ENCODE measurements around the gene MAGEC3. TPM values are rescaled to one million over a fixed set of nuclear protein-coding genes. Genes with fewer than 3 reads are reported as not detected.

The MAGEC3 gene
- total RNA-seq, 3 donors from 2014 or later = 0.44 TPM; not detected in 2

DNA sequence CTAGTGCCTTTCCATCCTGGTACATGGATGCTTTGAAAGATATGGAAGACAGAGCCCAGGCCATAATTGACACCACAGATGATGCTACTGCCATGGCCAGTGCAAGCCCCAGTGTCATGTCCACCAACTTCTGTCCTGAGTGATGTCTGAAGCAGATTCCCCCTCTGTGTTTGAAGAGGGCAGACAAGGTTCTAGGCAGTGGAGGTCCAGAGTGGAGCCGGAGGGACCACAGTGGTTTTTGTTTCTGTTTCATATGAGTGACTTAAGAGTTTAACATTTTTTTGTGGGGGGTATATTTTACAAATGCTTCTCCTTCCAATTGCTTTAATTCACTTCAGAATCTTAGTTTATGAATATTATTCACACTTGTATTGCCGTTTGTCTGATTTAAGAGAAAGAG, 59.6 kb downstream of the MAGEC3 start:
- H3K4me3 ChIP-seq = no peak overlapping the region
- H3K36me3 ChIP-seq = no peaks in the 10 kb centered on the region
- DNase-seq (ENCODE audit: low spot score in 2 of 2) = no peak
- H3K27me3 ChIP-seq = peaks cover 0 to 16% of the 10 kb centered on the region in 2 donors
- intact Hi-C loops (cut with DNase I; ENCODE audit: low total_unique reads) = no loop called here
- H3K4me1 ChIP-seq = no peaks in the 10 kb centered on the region
- no peaks in the 10 kb centered on the region for H3K9me3 ChIP-seq
- no peak overlapping the region for H3K27ac ChIP-seq
- TF ChIP-seq, protein P1, sequence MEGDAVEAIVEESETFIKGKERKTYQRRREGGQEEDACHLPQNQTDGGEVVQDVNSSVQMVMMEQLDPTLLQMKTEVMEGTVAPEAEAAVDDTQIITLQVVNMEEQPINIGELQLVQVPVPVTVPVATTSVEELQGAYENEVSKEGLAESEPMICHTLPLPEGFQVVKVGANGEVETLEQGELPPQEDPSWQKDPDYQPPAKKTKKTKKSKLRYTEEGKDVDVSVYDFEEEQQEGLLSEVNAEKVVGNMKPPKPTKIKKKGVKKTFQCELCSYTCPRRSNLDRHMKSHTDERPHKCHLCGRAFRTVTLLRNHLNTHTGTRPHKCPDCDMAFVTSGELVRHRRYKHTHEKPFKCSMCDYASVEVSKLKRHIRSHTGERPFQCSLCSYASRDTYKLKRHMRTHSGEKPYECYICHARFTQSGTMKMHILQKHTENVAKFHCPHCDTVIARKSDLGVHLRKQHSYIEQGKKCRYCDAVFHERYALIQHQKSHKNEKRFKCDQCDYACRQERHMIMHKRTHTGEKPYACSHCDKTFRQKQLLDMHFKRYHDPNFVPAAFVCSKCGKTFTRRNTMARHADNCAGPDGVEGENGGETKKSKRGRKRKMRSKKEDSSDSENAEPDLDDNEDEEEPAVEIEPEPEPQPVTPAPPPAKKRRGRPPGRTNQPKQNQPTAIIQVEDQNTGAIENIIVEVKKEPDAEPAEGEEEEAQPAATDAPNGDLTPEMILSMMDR (IDR thresholded peaks at IDR 0.05) = no peak
- TF ChIP-seq POLR2A (IDR thresholded peaks at IDR 0.05) = no peak
- TF ChIP-seq POLR2AphosphoS5 (IDR thresholded peaks at IDR 0.05) = no peak

GRCh38 chrX:141902366-141902765, 64.2 kb downstream of the MAGEC3 start:
- no peaks in the 10 kb centered on the region for H3K4me1 ChIP-seq
- intact Hi-C loops (cut with DNase I; ENCODE audit: low total_unique reads) = no loop called here
- TF ChIP-seq, protein P1 (IDR thresholded peaks at IDR 0.05) = no peak
- no peak for TF ChIP-seq POLR2A (IDR thresholded peaks at IDR 0.05)
- TF ChIP-seq POLR2AphosphoS5 (IDR thresholded peaks at IDR 0.05) = no peak
- no peaks in the 10 kb centered on the region for H3K36me3 ChIP-seq
- no peak for DNase-seq (ENCODE audit: low spot score in 2 of 2)
- H3K4me3 ChIP-seq = no peak overlapping the region
- peaks cover 0 to 44% of the 10 kb centered on the region in 2 donors for H3K27me3 ChIP-seq
- H3K27ac ChIP-seq = no peak overlapping the region
- peaks cover 0 to 9% of the 10 kb centered on the region in 2 donors for H3K9me3 ChIP-seq

GRCh38 chrX:141903400-141904155, 65.5 kb downstream of the MAGEC3 start, which contains the start of gene MAGEC1:
Gene MAGEC1, plus strand, starts transcription at chrX:141903894. Its CDS starts 1,179 bp downstream, at chrX:141905073.
- Histone ChIP-seq H3K4me1 (no peaks in the 10 kb centered on the region), H3K27me3 (peaks cover 0 to 54% of the 10 kb centered on the region in 2 donors), H3K36me3 (no peaks in the 10 kb centered on the region), H3K4me3 (no peak within 1 kb of the TSS), H3K9me3 (peaks cover 0 to 11% of the 10 kb centered on the region in 2 donors), H3K27ac (no peak within 1 kb of the TSS)
- TF ChIP-seq POLR2AphosphoS5 (IDR thresholded peaks at IDR 0.05) = no peak
- intact Hi-C loops (cut with DNase I; ENCODE audit: low total_unique reads) = no loop called here
- DNase-seq (ENCODE audit: low spot score in 2 of 2) = no peak

GRCh38 chrX:141904262-141904661, 66.1 kb downstream of the MAGEC3 start:
- no peak for TF ChIP-seq POLR2AphosphoS5 (IDR thresholded peaks at IDR 0.05)
- no peak for TF ChIP-seq POLR2A (IDR thresholded peaks at IDR 0.05)
- TF ChIP-seq, protein P1 (IDR thresholded peaks at IDR 0.05) = no peak
- Histone ChIP-seq H3K4me3 (no peak overlapping the region), H3K9me3 (peaks cover 0 to 11% of the 10 kb centered on the region in 2 donors), H3K27me3 (peaks cover 0 to 54% of the 10 kb centered on the region in 2 donors), H3K4me1 (no peaks in the 10 kb centered on the region), H3K27ac (no peak overlapping the region), H3K36me3 (no peaks in the 10 kb centered on the region)
- DNase-seq (ENCODE audit: low spot score in 2 of 2) = no peak
- intact Hi-C loops (cut with DNase I; ENCODE audit: low total_unique reads) = no loop called here

DNA sequence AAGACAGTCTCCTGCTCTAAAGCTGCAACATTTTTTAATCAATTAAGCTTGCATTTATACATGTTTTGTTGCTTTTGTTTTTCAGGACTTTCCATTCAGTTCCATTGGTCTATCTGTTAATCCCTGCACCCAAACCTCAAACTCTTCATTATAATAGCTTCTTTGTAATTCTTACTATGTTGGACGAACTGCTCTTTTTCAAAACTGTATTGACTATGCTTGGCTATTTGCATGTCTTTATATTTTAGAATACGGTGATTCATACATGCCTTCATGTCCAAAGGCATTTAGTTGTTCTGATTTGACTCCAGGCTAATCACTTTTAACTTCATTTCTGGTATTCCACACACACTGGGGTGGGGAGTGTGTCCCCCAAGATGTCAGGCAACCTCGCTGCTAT, 79.7 kb downstream of the MAGEC3 start:
- Histone ChIP-seq H3K4me1 (no peaks in the 10 kb centered on the region), H3K9me3 (no peaks in the 10 kb centered on the region), H3K27ac (no peak overlapping the region), H3K36me3 (no peaks in the 10 kb centered on the region), H3K27me3 (peaks cover 0 to 7% of the 10 kb centered on the region in 2 donors), H3K4me3 (no peak overlapping the region)
- intact Hi-C loops (cut with DNase I; ENCODE audit: low total_unique reads) = no loop called here
- TF ChIP-seq, protein P1 (IDR thresholded peaks at IDR 0.05) = no peak
- TF ChIP-seq POLR2AphosphoS5 (IDR thresholded peaks at IDR 0.05) (no peak), POLR2A (IDR thresholded peaks at IDR 0.05) (no peak)
- DNase-seq (ENCODE audit: low spot score in 2 of 2) = no peak

All from breast epithelium (tissue), 4 donors.